Vagina (tissue), 2 donors: ENCODE measurements around the gene TAOK3.

ENCODE experiments used
- CTCF ChIP-seq, 3 experiments: fragments of 450-650 bp in 2 of 3; fragments of 200-600 bp in 1 of 3; sonication (generic) in 1 of 3; IDR thresholded peaks; one replicate each; pipeline ENCODE4 v1.5.1; 2017 to 2019; ENCODE audit warnings: antibody characterized with exemption in 3 of 3, mild to moderate bottlenecking in 2 of 3, moderate library complexity in 2 of 3
- POLR2A ChIP-seq, 2 donors: fragments of 450-650 bp; IDR thresholded peaks; one replicate each; pipeline ENCODE4 v1.6.1; 2017; ENCODE audit warnings: antibody characterized with exemption in 2 of 2, mild to moderate bottlenecking in 2 of 2, moderate library complexity in 2 of 2
- POLR2AphosphoS5 ChIP-seq, 2 donors: sonication (generic); formaldehyde crosslinking; IDR thresholded peaks; one replicate each; pipeline ENCODE4 v1.9.0; 2017; ENCODE audit warnings: antibody characterized with exemption in 2 of 2, mild to moderate bottlenecking in 2 of 2, low read depth in 1 of 2; ENCODE audit not compliant: insufficient read depth in 1 of 2

GRCh38 chr12:118124333-118124874 lies 248.3 kb downstream of the TAOK3 start:
- no peak for TF ChIP-seq POLR2AphosphoS5 (IDR thresholded peaks at IDR 0.05; ENCODE audit: insufficient read depth in 1 of 2, low read depth in 1 of 2)
- no peak for TF ChIP-seq POLR2A (IDR thresholded peaks at IDR 0.05)
- TF ChIP-seq CTCF (IDR thresholded peaks at IDR 0.05) = no peak
